K562 (cell line): ENCODE results near the gene ZBTB47. TPM values are rescaled to one million over a fixed set of nuclear protein-coding genes. Genes with fewer than 3 reads are reported as not detected.

Experiments used
- BHLHE40 ChIP-seq: IDR thresholded peaks from 2 replicates; pipeline ENCODE4 v1.6.1; 2011; ENCODE audit warnings: low read length, improper control_type of control experiment
- CBX5 ChIP-seq: IDR thresholded peaks from 2 replicates; pipeline ENCODE4 v1.6.1; 2014; ENCODE audit warnings: low read depth, borderline replicate concordance
- E2F3 ChIP-seq: fragments of 250-450 bp; sonication (Bioruptor Pico); IDR thresholded peaks from 2 replicates; pipeline ENCODE4 v1.4.0; 2020; ENCODE audit warnings: mild to moderate bottlenecking
- MAFK ChIP-seq: IDR thresholded peaks from 2 replicates; pipeline ENCODE4 v1.6.1; 2011; ENCODE audit warnings: low read length, improper control_type of control experiment
- MEF2A ChIP-seq: IDR thresholded peaks from 2 replicates; pipeline ENCODE4 v1.6.1; 2011; ENCODE audit warnings: low read depth, mild to moderate bottlenecking, low read length, moderate library complexity; ENCODE audit not compliant: control insufficient read depth
- NCOA1 ChIP-seq: fragments of 450-650 bp; IDR thresholded peaks from 2 replicates; pipeline ENCODE4 v1.6.1; 2016; ENCODE audit warnings: low read depth
- NFIC ChIP-seq: fragments of 450-650 bp; IDR thresholded peaks from 2 replicates; pipeline ENCODE4 v1.6.1; 2017; ENCODE audit warnings: mild to moderate bottlenecking, inconsistent platforms
- NFXL1 ChIP-seq: fragments of 450-650 bp; formaldehyde crosslinking; IDR thresholded peaks from 2 replicates; pipeline ENCODE4 v1.4.0; 2021; ENCODE audit warnings: mild to moderate bottlenecking
- NR2C1 ChIP-seq, 2 experiments: fragments of 450-650 bp; IDR thresholded peaks; 2 replicates each; pipeline ENCODE4 v1.6.1; 2017; ENCODE audit warnings: mild to moderate bottlenecking in 2 of 2, antibody characterized with exemption in 1 of 2, inconsistent platforms in 1 of 2, missing compliant biosample characterization in 1 of 2, missing genetic modification characterization in 1 of 2
- PHB ChIP-seq: fragments of 250-450 bp; sonication (Bioruptor Pico); IDR thresholded peaks from 2 replicates; pipeline ENCODE4 v1.5.0; 2021
- RERE ChIP-seq: sonication (generic); formaldehyde crosslinking; IDR thresholded peaks from 2 replicates; pipeline ENCODE4 v1.8.0; 2023; ENCODE audit warnings: missing genetic modification reagents, mild to moderate bottlenecking, borderline replicate concordance
- RNF2 ChIP-seq: sonication (generic); IDR thresholded peaks from 2 replicates; pipeline ENCODE4 v1.6.1; 2016
- SIRT6 ChIP-seq: IDR thresholded peaks from one replicate; pipeline ENCODE4 v1.6.1; 2012; ENCODE audit warnings: low read depth, mild to moderate bottlenecking, control low read depth, inconsistent platforms, low read length, moderate library complexity
- ZBTB7A ChIP-seq: IDR thresholded peaks from 2 replicates; pipeline ENCODE4 v1.6.1; 2011; ENCODE audit warnings: low read depth, mild to moderate bottlenecking, low read length, moderate library complexity, borderline replicate concordance; ENCODE audit not compliant: control insufficient read depth
- polyA plus RNA-seq, 8 experiments: library from polyadenylated mRNA; depleted of rRNA in 4 of 8; stranded (reverse) in 5 of 8; unstranded in 3 of 8; fragments of >200 nt; fragmentation: Nextera tagmentation in 2 of 8; fragmentation: Illumina TruSeq in 1 of 8; extraction: Ambion mirVana in 2 of 8; extraction: Trizol in 1 of 8; gene quantifications; 2 replicates each; pipeline versions ENCODE4 v1.2.1 to v1.2.3, GENCODE V29; 2011 to 2014; ENCODE audit warnings: inconsistent platforms in 1 of 8, missing spikeins in 1 of 8
- total RNA-seq, 7 experiments: library from RNA; depleted of rRNA in 6 of 7; stranded (reverse); fragments of >200 nt in 6 of 7; fragmentation: Illumina TruSeq in 2 of 7; extraction: Trizol in 2 of 7; gene quantifications; 2 replicates each; pipeline versions ENCODE4 v1.2.1 to v1.2.3, GENCODE V29; 2011 to 2021; ENCODE audit warnings: low replicate concordance in 1 of 7
- TF ChIP-seq, protein P1 (sequence below): sonication (generic); formaldehyde crosslinking; IDR thresholded peaks from 2 replicates; pipeline ENCODE4 v1.8.0; 2022; ENCODE audit warnings: missing genetic modification reagents, mild to moderate bottlenecking, borderline replicate concordance
- TF ChIP-seq, protein P2 (sequence below): IDR thresholded peaks from 2 replicates; pipeline ENCODE4 v1.6.1; 2012; ENCODE audit warnings: low read depth, low read length, improper control_type of control experiment, borderline replicate concordance
- TF ChIP-seq, protein P3 (sequence below): sonication (generic); formaldehyde crosslinking; IDR thresholded peaks from 2 replicates; pipeline ENCODE4 v1.9.0; 2022; ENCODE audit warnings: mild to moderate bottlenecking, missing genetic modification reagents

The ZBTB47 gene
- total and polyA plus RNA-seq, 9 of the 15 experiments (the other 6 are each of a cell fraction or from before 2014, with no cell fraction given) = 0.11 to 4.6 (median 1.7) TPM; not detected in 1

- TF ChIP-seq RERE (CRISPR knock-in tag) = no peak
- TF ChIP-seq MAFK = peak; percentile 45; the same call in 1 of the 2 replicates
- no peak for TF ChIP-seq SIRT6
- TF ChIP-seq, protein P1, sequence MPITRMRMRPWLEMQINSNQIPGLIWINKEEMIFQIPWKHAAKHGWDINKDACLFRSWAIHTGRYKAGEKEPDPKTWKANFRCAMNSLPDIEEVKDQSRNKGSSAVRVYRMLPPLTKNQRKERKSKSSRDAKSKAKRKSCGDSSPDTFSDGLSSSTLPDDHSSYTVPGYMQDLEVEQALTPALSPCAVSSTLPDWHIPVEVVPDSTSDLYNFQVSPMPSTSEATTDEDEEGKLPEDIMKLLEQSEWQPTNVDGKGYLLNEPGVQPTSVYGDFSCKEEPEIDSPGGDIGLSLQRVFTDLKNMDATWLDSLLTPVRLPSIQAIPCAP (CRISPR knock-in tag) = no peak
- TF ChIP-seq MEF2A = peak; percentile 64; the same call in 1 of the 2 replicates
- TF ChIP-seq NFIC = no peak
- no peak for TF ChIP-seq RNF2
- TF ChIP-seq, protein P2, sequence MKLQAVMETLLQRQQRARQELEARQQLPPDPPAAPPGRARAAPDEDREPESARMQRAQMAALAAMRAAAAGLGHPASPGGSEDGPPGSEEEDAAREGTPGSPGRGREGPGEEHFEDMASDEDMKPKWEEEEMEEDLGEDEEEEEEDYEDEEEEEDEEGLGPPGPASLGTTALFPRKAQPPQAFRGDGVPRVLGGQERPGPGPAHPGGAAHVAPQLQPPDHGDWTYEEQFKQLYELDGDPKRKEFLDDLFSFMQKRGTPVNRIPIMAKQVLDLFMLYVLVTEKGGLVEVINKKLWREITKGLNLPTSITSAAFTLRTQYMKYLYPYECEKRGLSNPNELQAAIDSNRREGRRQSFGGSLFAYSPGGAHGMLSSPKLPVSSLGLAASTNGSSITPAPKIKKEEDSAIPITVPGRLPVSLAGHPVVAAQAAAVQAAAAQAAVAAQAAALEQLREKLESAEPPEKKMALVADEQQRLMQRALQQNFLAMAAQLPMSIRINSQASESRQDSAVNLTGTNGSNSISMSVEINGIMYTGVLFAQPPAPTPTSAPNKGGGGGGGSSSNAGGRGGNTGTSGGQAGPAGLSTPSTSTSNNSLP = no peak
- no peak for TF ChIP-seq E2F3 (CRISPR knock-in tag)
- no peak for TF ChIP-seq NR2C1 (IDR thresholded peaks at IDR 0.05)
- no peak for TF ChIP-seq NR2C1 (tag; IDR thresholded peaks at IDR 0.05)
- TF ChIP-seq BHLHE40 = no peak
- TF ChIP-seq CBX5 = no peak
- no peak for TF ChIP-seq PHB (CRISPR knock-in tag)
- no peak for TF ChIP-seq ZBTB7A
- TF ChIP-seq NCOA1 = peak; percentile 36; the same call in 1 of the 2 replicates
- TF ChIP-seq, protein P3, sequence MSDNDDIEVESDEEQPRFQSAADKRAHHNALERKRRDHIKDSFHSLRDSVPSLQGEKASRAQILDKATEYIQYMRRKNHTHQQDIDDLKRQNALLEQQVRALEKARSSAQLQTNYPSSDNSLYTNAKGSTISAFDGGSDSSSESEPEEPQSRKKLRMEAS (CRISPR knock-in tag) = no peak
- no peak for TF ChIP-seq NFXL1
These were observed 30.5 kb downstream of the ZBTB47 start (continued) for GRCh38 chr3:42683875-42684598.
